Measurements from ENCODE around the gene KRTAP10-12. TPM values are rescaled to one million over a fixed set of nuclear protein-coding genes. Genes with fewer than 3 reads are reported as not detected.

KRTAP10-12 gene
- total RNA-seq, 4 donors from 2014 or later, result 1.3 to 2.9 TPM; not detected in 2

DNA sequence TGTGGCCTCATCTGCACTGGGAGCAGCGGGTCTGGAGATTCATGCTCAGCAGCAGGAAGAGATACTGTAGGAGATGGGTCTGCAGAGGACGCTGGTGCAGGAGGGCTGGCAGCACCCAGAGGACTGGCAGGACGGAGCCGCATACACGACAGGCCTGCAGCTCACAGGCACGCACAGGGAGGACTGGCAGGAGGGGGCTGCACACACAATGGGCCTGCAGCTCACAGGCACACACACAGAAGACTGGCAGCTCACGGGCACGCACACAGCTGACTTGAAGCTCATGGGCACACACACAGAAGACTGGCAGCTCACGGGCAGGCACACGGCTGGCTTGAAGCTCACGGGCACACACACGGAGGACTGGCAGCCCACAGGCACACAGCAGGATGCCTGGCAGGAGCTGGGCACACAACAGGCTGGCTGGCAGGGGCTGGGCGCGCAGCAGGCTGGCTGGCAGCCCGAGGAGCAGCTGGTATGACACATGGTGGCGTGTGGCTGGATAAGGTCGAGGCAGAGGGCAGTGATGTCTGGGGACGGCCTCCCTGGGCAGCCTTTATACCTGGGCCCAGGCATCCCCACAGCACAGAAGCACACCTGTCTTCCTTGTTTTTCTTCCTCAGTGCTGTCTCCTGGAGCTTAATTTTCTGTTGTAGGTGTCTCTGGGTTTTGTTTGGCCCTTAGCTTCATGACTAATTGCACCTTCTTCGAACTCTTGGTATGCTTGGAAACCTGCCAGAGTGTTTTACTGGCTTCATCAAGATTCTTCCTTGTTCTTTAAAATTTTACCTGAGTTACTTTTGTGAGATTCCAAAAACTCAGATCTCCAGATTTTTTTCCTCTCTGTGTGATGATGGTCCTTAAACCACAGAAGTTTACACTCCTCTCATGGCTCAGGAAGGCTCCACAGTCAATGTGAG lies 30.3 kb upstream of the KRTAP10-12 start, which contains the start of gene KRTAP12-2:
TSS of gene KRTAP12-2 (minus strand) at position 527 of the 920 bp plus-strand sequence. CDS start at position 486, 41 bp downstream.
- Histone ChIP-seq H3K4me3 (no peak within 1 kb of the TSS), H3K36me3 (no peaks in the 10 kb centered on the region), H3K27ac (no peak within 1 kb of the TSS), H3K9me3 (peaks cover 10% of the 10 kb centered on the region), H3K27me3 (no peaks in the 10 kb centered on the region), H3K4me1 (no peaks in the 10 kb centered on the region)
- 57% methylated on average over 13 of the region's 19 CpGs for WGBS
- no peak for DNase-seq (ENCODE audit: low spot score in 2 of 2)
- TF ChIP-seq EP300 (IDR thresholded peaks at IDR 0.05) (no peak), POLR2AphosphoS5 (IDR thresholded peaks at IDR 0.05) (no peak), POLR2A (IDR thresholded peaks at IDR 0.05) (no peak)
- TF ChIP-seq, protein P1, sequence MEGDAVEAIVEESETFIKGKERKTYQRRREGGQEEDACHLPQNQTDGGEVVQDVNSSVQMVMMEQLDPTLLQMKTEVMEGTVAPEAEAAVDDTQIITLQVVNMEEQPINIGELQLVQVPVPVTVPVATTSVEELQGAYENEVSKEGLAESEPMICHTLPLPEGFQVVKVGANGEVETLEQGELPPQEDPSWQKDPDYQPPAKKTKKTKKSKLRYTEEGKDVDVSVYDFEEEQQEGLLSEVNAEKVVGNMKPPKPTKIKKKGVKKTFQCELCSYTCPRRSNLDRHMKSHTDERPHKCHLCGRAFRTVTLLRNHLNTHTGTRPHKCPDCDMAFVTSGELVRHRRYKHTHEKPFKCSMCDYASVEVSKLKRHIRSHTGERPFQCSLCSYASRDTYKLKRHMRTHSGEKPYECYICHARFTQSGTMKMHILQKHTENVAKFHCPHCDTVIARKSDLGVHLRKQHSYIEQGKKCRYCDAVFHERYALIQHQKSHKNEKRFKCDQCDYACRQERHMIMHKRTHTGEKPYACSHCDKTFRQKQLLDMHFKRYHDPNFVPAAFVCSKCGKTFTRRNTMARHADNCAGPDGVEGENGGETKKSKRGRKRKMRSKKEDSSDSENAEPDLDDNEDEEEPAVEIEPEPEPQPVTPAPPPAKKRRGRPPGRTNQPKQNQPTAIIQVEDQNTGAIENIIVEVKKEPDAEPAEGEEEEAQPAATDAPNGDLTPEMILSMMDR (IDR thresholded peaks at IDR 0.05), result no peak

DNA sequence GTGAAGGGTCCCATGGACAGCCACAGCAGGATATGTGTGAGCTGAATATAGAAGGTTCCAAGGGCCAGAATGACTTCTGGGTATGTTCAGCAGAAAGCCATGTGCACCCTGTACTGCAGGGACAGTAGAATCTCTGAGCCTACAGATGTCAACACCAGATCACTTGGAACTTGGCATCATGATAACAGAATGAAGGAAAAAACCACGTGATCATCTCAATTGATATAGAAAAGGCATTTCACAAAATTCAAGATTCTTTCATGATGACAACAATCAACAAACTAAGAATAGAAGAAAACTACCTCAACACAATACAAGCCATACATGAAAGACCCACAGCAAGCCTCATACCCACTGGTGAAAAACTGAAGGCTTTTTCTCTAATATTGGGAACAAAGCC lies 29.4 kb upstream of the KRTAP10-12 start:
- Histone ChIP-seq H3K9me3 (peaks cover 10% of the 10 kb centered on the region), H3K27ac (no peak overlapping the region), H3K27me3 (no peaks in the 10 kb centered on the region), H3K36me3 (no peaks in the 10 kb centered on the region), H3K4me3 (no peak overlapping the region), H3K4me1 (no peaks in the 10 kb centered on the region)
- WGBS, result 81% methylated on average over 1 of the region's 1 CpG
- TF ChIP-seq EP300 (IDR thresholded peaks at IDR 0.05) (no peak), POLR2A (IDR thresholded peaks at IDR 0.05) (no peak), POLR2AphosphoS5 (IDR thresholded peaks at IDR 0.05) (no peak)
- TF ChIP-seq, protein P1 (IDR thresholded peaks at IDR 0.05), result no peak
- DNase-seq (ENCODE audit: low spot score in 2 of 2), result no peak

DNA sequence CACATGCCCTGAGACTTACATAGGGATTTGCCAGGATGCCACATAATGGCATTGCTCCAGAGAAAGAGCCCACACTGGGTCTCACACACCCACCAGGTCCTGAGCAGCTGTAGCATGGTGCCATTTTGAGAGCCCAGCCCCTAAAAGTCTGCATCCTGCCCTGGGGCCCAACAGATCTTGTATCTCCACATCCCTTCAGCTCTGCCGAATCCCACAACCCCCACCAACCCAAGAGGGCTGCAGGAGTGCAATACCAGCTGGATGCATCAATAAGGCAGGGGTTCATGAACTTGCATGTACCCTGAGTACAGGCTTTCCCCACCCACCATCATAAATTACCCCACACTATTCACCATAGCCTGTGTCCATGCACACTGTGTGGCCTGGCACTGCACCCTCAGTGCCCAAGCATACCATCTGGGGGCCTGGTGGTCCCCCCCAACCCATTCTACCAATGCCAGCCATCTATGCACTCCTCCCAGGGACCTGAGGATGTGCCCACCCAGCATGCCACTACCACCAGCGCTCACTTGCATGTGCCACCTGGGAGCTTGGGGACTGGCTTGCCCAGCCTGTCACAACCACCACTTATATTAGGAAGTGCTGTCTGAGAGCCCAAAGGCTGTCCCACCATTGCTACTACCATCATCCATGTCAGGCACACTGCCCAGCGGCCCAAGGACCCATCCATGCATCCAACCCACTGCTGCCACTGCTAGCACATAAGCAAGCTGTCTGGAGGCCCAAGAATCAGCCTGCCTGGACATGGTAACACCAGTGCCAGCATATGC lies 26.1 kb upstream of the KRTAP10-12 start:
- TF ChIP-seq POLR2A (IDR thresholded peaks at IDR 0.05), result no peak
- TF ChIP-seq, protein P1 (IDR thresholded peaks at IDR 0.05), result no peak
- no peak for TF ChIP-seq POLR2AphosphoS5 (IDR thresholded peaks at IDR 0.05)
- no peaks in the 10 kb centered on the region for H3K27me3 ChIP-seq
- no peaks in the 10 kb centered on the region for H3K4me1 ChIP-seq
- peaks cover 7% of the 10 kb centered on the region for H3K9me3 ChIP-seq
- H3K36me3 ChIP-seq, result no peaks in the 10 kb centered on the region
- no peak overlapping the region for H3K4me3 ChIP-seq
- WGBS, result 95% methylated on average over 2 of the region's 3 CpGs
- no peak overlapping the region for H3K27ac ChIP-seq
- DNase-seq (ENCODE audit: low spot score in 2 of 2), result no peak

DNA sequence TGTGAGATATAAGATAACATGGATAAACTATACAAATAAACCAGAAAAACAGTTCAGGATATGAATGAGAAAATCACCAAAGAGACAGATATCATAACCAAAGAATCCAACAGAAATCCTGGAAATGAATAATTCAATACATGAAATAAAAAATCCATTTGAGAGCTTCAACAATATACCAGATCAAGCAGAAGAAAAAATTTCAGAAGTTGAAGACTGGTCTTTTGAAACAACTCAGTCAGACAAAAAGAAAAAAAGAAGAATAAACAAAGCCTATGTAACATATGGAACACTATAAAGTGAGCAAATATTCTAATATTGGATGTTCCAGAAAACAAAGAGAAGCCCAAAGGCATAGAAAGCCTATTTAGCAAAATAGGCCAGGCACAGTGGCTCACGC lies 25.1 kb upstream of the KRTAP10-12 start:
- no peak for TF ChIP-seq EP300 (IDR thresholded peaks at IDR 0.05)
- no peak for TF ChIP-seq POLR2A (IDR thresholded peaks at IDR 0.05)
- TF ChIP-seq POLR2AphosphoS5 (IDR thresholded peaks at IDR 0.05), result no peak
- TF ChIP-seq, protein P1 (IDR thresholded peaks at IDR 0.05), result no peak
- H3K36me3 ChIP-seq, result no peaks in the 10 kb centered on the region
- peaks cover 7% of the 10 kb centered on the region for H3K9me3 ChIP-seq
- no peak overlapping the region for H3K4me3 ChIP-seq
- WGBS, result 90% methylated on average over 1 of the region's 1 CpG
- H3K27me3 ChIP-seq, result no peaks in the 10 kb centered on the region
- DNase-seq (ENCODE audit: low spot score in 2 of 2), result no peak
- no peak overlapping the region for H3K27ac ChIP-seq
- H3K4me1 ChIP-seq, result no peaks in the 10 kb centered on the region

DNA sequence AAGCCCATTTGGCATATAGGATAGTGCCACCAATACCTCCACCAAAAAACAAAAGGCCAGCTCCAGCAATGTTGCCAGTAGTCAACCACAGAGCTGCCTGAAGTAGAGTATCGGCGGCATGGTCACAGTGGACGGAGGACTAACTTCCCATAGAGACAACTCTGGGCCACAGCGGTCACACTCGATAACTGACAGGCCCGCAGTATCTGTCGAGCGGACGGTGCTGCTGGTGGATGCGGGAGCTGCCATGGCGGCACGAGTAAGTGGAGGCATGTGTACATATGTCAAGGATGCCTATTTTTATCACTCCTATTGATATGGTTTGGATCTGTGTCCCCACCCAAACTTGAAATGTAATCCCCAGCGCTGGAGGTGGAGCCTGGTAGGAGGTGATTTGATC lies 19.1 kb upstream of the KRTAP10-12 start:
- Histone ChIP-seq H3K36me3 (no peaks in the 10 kb centered on the region), H3K27me3 (peaks cover 3% of the 10 kb centered on the region), H3K4me3 (no peak overlapping the region), H3K9me3 (no peaks in the 10 kb centered on the region), H3K27ac (no peak overlapping the region), H3K4me1 (no peaks in the 10 kb centered on the region)
- 96% methylated on average over 13 of the region's 13 CpGs for WGBS
- no peak for DNase-seq (ENCODE audit: low spot score in 2 of 2)
- TF ChIP-seq EP300 (IDR thresholded peaks at IDR 0.05) (no peak), POLR2A (IDR thresholded peaks at IDR 0.05) (no peak), POLR2AphosphoS5 (IDR thresholded peaks at IDR 0.05) (no peak)
- TF ChIP-seq, protein P1 (IDR thresholded peaks at IDR 0.05), result no peak
